NOMO-1 (cell line): ENCODE measurements around the gene RNU2-63P.
"Not testable (repeated sequence)": the region's sequence is repeated elsewhere in the genome, so short reads cannot be mapped to it uniquely, and the experiment has no call there.

ENCODE experiments used
- DNase-seq, 2 experiments: peaks; one replicate each; lab custom pipeline; 2025; ENCODE audit not compliant: unreplicated experiment in 2 of 2; lab: John Stamatoyannopoulos, UW

Gene RNU2-63P

GRCh38 chr2:88016086-88016959, at the start of gene RNU2-63P:
TSS of gene RNU2-63P (minus strand) at chr2:88016547.
- DNase-seq, result peak; percentile 71 to 82

- no peak for DNase-seq
Measured at GRCh38 chr2:88061295-88061694, 44.9 kb upstream of the RNU2-63P start.

GRCh38 chr2:88060907-88061275, 44.5 kb upstream of the RNU2-63P start:
- no peak for DNase-seq

DNA sequence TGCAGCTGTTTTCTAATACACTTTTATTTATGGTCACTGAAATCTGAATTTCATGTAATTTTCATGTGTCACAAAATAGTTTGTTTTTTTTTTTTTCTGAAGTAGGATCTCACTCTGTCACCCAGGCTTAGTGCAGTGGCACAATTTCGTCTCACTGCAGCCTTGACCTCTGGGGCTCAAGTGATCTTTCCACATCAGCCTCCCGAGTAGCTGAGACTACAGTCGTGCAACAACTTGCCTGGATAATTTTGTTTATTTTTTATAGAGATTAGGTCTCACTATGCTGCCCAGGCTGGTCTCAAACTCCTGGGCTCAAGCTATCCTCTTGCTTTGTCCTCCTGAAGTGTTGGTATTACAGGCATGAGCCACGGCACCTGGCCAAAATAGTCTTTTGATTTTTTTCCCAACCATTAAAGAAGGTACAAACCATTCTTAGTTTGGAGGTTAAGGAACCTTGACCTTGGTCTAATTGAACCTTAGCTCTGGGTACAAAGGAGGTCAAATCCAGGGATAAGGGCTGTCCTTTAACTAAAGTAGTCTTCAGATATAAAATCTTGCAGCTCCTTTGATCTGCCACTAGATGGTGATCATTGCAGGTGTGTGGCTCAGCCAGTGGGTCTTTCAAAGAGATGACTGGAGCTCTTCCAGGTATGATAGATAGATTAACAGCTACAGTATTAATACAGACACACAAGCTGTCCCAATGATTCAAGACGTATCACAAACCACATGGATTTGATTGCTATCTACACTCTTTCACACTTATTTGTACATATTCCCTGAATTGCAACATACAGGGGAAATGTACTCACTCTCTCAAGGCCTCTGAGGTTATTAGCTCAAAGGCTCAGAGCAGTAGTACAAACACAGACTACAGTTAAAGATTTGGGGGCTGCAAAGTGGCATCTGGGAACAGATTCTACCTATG, 43.9 kb upstream of the RNU2-63P start:
- peak; percentile 37 to 47 for DNase-seq

DNA sequence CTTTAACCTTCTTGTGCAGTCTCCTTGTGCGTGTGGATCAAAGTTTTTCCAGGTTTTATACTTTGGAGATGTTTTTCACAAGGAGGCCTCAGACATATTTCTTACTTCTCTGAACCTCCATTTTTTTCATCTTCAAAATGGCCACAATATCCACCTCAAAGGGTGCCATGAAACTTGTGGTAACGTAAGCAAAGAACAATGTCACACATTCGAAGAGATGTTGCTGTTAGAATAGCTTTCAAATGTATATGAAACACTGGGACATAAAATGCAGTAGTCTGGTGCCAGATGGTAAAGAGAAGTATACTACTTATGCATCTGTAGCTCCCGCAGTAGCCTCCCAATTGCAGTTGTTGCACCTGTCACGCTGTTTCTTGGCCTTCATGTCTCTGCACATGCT, 41.8 kb upstream of the RNU2-63P start:
- DNase-seq, result no peak

DNA sequence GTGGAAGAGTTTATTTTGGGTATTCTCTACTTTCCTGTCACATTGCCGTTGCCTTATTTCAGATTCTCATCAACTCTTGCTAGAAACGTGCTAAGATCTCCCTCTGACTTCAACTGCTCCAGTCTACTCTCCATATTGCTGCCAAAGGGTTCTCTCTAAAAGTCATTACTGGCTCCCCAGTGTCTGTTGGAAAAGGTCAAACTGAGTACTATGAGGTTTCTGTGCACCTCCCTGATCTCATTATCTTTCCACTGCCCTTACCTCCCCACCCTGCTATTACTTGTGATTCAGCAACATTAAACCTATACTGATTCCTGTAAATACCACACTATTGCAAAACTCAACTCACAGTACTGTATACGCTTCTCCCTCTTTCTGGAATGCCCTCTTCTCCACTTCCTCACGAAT, 41.1 kb upstream of the RNU2-63P start:
- no peak for DNase-seq

GRCh38 chr2:88055371-88056128, 39.2 kb upstream of the RNU2-63P start, which contains the start of gene KRCC1:
TSS of gene KRCC1 (minus strand) at chr2:88055783. CDS start at chr2:88028563, 27,220 bp downstream.
- DNase-seq, result peak; percentile 83 to 91

- DNase-seq, result peak in 1 of 2 experiments; percentile 41
Measured at GRCh38 chr2:88054782-88055370, 38.5 kb upstream of the RNU2-63P start.

DNA sequence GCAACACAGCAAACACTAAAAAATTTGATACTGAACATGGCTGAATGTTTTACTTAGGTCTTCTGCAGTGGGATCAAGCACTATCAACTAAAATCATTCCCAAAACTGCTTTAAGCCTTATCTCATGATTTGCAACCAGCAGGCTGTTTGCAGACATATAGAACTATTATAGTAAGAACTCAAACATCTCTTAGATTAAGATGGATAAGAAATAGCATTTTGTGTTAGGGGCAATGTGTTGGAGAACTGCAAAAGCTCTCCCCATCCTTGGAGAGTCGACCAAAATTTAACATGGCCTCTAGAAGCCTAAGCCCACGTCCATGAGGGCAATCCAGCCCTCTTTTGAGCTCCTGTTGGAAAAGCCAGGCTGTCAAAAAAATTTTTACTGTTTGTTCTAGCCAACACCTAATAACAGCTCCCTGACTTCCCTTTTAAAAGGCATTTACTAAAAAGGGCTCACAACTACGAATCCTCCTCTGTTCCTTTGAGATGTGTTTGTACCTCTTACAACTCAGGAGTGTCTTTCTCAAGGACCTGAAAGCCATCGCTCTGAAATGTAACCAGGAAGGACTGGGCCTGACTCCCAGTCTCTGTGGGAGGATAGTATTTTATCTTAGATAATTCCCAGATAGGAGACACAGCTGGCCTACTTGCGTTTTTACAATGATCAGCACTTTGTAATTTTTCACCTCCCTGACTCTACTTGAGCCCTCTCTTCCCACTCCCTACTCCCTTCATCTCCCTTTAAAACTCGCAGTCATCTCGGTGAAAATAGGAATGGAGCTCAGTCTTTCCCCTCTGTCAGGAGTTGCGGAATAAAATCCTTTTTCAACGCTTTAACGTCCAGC, 37.8 kb upstream of the RNU2-63P start:
- peak in 1 of 2 experiments; percentile 13 for DNase-seq

GRCh38 chr2:88053296-88053695, 36.9 kb upstream of the RNU2-63P start:
- DNase-seq, result peak in 1 of 2 experiments; percentile 4

DNA sequence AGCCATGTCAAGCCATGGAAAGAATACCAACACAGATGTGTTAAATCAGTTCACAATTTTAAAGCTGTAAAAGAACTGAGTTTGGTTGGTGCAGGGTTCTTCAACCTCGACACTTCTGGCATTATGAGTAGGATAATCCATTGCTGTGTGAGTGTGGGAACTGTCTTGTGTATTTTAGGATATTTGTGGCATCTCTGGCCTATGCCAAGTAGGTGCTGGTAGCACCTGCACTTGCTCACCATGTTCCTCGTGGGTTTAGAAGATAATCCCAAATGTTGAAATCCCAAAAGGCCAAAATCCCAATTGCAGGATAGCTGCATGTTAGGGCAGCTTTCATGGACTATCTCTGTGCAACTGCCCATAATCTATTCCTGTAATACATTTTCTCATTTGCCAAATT, 35.4 kb upstream of the RNU2-63P start:
- DNase-seq, result no peak

DNA sequence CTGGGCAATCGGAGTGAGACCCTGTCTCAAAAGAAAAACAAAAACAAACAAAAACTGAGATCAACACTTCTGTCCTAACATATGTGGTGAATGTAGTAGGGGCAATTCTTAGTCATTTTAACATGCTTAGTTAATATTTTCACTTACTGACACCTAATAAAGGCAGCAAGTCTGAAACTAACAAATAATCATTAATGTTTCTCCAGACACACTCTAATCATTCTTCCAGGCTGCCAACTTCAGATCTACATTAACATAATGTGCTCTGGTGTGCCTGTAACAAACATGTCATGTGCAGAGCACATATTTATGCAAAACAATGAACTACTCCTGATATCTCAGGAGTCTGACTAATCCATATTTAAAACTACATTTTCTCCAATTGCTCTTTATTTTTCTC, 33.3 kb upstream of the RNU2-63P start:
- no peak for DNase-seq

DNA sequence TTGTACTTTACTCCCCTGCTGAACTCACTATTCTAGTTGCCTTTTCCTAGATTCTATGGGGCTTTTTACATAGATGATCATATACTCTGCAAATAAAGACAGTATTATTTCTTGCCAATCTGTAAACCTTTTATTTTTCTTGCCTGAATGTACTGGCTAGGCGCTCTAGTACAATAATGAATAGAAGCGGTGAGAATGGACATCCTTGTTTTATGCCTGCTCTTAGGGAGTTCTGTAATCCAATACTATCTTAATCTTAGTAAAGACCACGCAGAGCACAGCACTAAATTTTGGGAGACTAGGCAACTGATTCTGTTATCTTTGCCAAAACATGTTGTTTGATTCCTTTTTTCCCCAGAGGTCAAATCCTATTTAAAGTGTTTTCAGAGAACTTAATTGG, 32.2 kb upstream of the RNU2-63P start:
- DNase-seq, result no peak

DNA sequence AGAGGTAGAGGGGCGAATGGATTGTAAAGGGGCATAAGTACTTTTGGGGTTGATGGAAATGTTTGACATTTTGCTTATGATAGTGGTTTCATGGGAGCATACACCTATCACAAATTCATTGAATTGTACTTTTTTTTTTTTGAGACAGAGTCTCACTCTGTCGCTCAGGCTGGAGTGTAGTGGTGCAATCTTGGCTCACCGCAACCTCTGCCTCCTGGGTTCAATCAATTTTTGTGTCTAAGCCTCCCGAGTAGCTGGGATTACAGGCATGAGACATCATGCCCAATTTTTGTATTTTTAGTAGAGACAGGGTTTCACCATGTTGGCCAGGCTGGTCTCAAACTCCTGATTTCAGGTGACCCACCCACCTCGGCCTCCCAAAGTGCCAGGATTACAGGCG, 29.2 kb upstream of the RNU2-63P start:
- not testable (repeated sequence) for DNase-seq

DNA sequence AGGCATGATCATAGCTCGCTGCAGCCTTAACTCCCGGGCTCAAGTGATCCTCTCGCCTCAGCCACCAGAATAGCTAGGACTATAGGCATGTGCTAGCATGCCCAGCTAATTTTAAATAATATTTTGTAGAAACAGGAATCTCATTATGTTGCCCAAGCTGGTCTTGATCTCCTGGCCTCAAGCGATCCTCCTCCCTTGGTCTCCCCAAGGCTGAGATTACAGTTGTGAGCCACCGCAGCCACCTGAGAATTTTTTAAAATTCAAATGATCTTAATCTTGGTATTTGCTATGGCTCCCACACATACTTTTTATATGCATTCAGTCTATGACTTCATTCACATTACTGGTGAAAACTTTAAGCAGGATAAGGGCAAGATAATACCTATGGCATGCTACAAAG, 26.1 kb upstream of the RNU2-63P start:
- no peak for DNase-seq

DNA sequence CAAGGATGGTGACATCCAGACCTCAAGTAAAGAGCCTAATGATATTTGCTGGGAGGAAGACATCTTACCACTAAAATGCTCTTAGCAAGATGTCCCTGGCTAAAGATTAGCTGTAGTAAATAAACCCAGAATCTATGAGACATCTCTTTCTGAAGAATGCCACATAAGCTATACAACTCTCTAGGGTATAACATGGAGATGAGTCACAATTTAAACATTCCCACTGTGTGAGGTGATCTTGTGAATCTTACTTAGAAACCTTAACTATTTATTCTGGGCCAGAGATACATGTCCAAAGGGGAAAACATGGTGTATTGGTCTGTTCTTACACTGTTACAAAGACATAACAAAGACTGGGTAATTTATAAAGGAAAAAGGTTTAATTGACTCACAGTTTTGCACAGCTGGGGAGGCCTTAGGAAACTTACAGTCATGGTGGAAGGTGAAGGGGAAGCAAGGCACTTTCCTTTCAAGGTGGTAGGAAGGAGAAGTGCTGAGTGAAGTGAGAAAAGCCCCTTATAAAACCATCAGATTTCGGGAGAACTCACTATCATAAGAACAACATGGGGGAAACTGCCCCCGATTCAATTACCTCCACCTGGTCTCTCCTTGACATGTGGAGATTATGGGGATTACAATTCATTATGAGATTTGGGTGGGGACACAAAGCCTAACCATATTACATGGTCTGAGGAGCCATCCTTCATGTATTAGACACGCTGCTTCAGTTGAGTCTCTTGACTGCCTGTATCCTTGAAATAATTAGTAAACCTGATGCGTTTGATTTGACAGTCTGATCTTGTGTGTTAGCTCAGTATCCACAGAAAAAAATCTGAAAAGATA, 22.1 kb upstream of the RNU2-63P start:
- DNase-seq, result no peak

GRCh38 chr2:88036606-88037005, 20.3 kb upstream of the RNU2-63P start:
- DNase-seq, result peak in 1 of 2 experiments; percentile 58

GRCh38 chr2:88036182-88036581, 19.8 kb upstream of the RNU2-63P start:
- no peak for DNase-seq
